GM12865 (cell line): ENCODE results near the gene THAP12.

ENCODE experiments used
- DNase-seq: peaks from one replicate; pipeline ENCODE4 v3.0.0; 2010; ENCODE audit warnings: low read depth
- H3K4me3 ChIP-seq: 2 replicates; pipeline ENCODE4 v1.5.1; 2011; ENCODE audit warnings: mild to moderate bottlenecking, low read depth, low read length, control low read depth
- CTCF ChIP-seq: IDR thresholded peaks from 2 replicates; pipeline ENCODE4 v1.5.1; 2011; ENCODE audit warnings: low read length, control low read depth, low read depth, inconsistent platforms; ENCODE audit not compliant: insufficient read depth; ENCODE audit errors: missing control alignments

The THAP12 gene

GRCh38 chr11:76365038-76365679 lies 15.8 kb downstream of the THAP12 start:
- no peak for DNase-seq
- H3K4me3 ChIP-seq = no peak overlapping the region
- TF ChIP-seq CTCF = no peak

GRCh38 chr11:76362716-76363115 lies 18.2 kb downstream of the THAP12 start:
- no peak overlapping the region for H3K4me3 ChIP-seq
- DNase-seq = no peak
- TF ChIP-seq CTCF = no peak

- no peak for TF ChIP-seq CTCF
- H3K4me3 ChIP-seq = no peak overlapping the region
- DNase-seq = no peak
These were observed 19.2 kb downstream of the THAP12 start for GRCh38 chr11:76361776-76362175.

GRCh38 chr11:76361374-76361773 lies 19.6 kb downstream of the THAP12 start:
- TF ChIP-seq CTCF = no peak
- DNase-seq = no peak

GRCh38 chr11:76355172-76355571 lies 25.8 kb downstream of the THAP12 start:
- TF ChIP-seq CTCF = no peak
- no peak overlapping the region for H3K4me3 ChIP-seq
- no peak for DNase-seq

More at GRCh38 chr11:76361374-76361773, 19.6 kb downstream of the THAP12 start:
- H3K4me3 ChIP-seq = no peak overlapping the region

- no peak for TF ChIP-seq CTCF
- no peak for DNase-seq
These were observed 32.6 kb downstream of the THAP12 start for GRCh38 chr11:76348348-76348747.

GRCh38 chr11:76347466-76347865 lies 33.5 kb downstream of the THAP12 start:
- no peak for TF ChIP-seq CTCF
- no peak for DNase-seq
- no peak overlapping the region for H3K4me3 ChIP-seq

More at GRCh38 chr11:76348348-76348747, 32.6 kb downstream of the THAP12 start:
- no peak overlapping the region for H3K4me3 ChIP-seq
